Choroid plexus epithelial cell (primary cell): Measurements from ENCODE around the gene RBP3.

ENCODE experiments used
- DNase-seq: peaks from one replicate; pipeline ENCODE4 v3.0.0-alpha.2; 2010; ENCODE audit warnings: low read depth
- H3K4me3 ChIP-seq: 2 replicates; pipeline ENCODE4 v1.5.1; 2011; ENCODE audit warnings: low read depth, mild to moderate bottlenecking, control low read depth, low read length, moderate library complexity
- TF ChIP-seq, protein P1 (sequence below): conservative IDR thresholded peaks from 2 replicates; pipeline ENCODE4 v1.5.1; 2011; ENCODE audit warnings: low read depth, mild to moderate bottlenecking, control low read depth, inconsistent platforms, low read length, moderate library complexity

Gene RBP3

DNA sequence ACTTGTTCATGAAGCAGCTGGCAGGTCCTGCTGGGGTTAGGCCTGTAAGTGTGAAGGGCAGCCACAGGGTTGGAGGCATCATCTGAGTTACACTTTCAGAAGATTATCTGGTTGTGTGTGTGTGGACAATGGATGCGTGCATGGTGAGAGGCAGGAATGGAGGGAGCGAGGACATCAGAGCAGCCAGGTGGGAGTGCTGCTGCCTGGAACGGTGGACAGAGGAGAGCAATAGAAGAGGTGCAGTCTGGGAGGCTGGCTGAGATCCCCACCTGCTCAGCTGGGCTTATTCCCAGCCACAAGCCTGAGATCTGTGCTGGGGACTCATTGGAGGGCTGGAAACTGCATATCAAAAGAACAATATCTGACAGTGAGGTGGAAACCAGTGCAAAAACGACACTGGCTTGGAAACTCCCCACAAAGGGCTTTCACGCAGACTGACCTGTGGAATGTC lies 18.0 kb downstream of the RBP3 start:
- TF ChIP-seq, protein P1, sequence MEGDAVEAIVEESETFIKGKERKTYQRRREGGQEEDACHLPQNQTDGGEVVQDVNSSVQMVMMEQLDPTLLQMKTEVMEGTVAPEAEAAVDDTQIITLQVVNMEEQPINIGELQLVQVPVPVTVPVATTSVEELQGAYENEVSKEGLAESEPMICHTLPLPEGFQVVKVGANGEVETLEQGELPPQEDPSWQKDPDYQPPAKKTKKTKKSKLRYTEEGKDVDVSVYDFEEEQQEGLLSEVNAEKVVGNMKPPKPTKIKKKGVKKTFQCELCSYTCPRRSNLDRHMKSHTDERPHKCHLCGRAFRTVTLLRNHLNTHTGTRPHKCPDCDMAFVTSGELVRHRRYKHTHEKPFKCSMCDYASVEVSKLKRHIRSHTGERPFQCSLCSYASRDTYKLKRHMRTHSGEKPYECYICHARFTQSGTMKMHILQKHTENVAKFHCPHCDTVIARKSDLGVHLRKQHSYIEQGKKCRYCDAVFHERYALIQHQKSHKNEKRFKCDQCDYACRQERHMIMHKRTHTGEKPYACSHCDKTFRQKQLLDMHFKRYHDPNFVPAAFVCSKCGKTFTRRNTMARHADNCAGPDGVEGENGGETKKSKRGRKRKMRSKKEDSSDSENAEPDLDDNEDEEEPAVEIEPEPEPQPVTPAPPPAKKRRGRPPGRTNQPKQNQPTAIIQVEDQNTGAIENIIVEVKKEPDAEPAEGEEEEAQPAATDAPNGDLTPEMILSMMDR: no peak
- DNase-seq: no peak

DNA sequence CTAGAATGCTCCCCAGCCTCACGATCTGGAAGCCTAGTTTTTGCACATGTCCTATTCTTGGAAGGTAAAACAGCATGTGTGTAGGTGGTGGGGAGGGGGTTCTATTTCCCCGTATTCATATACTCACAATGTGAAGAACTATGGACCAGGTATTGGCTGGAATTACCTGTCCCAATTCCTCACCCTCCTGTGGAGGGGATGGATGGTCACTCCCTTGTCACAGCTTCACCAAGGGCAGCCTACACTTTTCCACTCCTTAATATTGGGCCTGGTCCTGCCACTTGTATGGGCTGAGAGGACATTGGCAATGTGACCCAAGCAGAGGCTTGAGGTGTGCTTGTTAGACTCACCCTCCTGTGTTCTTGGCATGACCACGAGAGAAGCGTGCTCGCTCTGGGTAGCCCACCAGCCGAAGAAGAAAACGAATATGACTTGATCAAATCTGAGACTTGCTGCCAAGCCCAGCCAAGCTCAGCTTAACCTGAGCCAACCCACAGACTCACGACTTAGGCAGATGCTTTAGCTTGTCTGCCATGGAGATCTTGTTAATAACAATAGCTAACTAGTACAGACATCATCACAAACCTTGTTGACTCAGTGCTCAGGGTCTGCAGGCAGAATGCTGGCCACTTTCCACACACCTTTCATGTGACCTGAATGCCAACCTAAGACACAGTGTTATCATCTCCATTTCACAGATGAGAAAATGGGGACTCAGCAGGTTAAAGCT lies 18.7 kb downstream of the RBP3 start:
- H3K4me3 ChIP-seq: no peak overlapping the region
- DNase-seq: no peak
- TF ChIP-seq, protein P1: no peak

More for the DNA sequence above, 18.0 kb downstream of the RBP3 start:
- H3K4me3 ChIP-seq: no peak overlapping the region

DNA sequence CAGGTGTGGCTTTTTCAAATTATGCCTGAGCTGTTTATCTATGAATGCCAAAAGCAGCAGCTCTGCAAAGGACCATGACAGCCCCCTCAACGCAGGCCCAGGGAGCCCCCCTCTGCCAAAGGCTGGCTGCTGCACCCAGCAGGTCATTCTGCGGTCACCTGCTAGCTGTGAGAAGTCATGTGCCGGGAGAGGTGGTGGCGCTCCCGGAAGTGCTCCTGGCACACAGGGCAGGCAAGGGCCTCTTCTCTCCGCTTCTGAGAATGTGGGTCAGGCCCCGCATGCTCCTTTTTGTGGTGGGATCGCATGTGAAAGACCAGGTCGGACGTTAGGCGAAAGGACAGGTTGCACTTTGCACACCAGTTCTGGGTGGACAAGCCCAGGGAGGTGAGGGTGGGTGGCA lies 19.5 kb downstream of the RBP3 start:
- no peak overlapping the region for H3K4me3 ChIP-seq
- DNase-seq: no peak
- TF ChIP-seq, protein P1: no peak

DNA sequence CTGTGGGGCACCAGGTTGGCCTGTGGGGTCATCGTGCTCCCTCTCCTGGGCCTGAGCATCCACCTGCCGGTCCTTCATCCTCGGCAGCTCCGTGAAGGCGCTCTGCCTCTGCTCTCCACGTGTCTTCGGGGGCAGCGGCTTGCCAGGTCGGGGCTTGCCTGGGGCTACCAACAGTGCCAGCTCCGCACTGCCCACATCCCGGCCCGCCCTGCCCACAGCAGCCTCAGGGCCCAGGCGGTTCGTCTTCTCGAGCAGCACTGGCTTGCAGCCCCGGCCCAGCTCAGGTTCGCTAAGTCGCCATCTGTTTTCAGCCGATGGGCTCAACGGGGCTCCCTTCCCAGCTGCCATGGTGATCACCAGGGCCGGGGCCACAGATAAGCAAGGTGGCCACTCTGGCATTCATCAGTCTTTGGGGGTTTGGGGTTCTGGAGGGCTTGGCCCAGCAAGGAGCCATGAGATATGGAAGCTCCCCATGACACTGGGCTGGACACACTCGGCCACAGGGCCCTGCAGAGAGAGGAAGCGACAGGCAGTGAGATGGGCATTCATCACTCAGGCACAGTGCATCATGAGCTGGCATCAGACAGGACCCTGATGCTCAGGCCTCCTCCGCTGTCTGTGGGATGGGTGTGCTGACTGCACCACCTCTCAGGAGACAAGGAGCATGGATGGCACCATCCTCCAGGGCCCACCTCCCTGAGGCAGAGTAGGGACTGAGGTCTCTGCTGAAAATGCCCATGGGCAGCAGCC lies 20.4 kb downstream of the RBP3 start:
- no peak overlapping the region for H3K4me3 ChIP-seq
- DNase-seq: no peak

DNA sequence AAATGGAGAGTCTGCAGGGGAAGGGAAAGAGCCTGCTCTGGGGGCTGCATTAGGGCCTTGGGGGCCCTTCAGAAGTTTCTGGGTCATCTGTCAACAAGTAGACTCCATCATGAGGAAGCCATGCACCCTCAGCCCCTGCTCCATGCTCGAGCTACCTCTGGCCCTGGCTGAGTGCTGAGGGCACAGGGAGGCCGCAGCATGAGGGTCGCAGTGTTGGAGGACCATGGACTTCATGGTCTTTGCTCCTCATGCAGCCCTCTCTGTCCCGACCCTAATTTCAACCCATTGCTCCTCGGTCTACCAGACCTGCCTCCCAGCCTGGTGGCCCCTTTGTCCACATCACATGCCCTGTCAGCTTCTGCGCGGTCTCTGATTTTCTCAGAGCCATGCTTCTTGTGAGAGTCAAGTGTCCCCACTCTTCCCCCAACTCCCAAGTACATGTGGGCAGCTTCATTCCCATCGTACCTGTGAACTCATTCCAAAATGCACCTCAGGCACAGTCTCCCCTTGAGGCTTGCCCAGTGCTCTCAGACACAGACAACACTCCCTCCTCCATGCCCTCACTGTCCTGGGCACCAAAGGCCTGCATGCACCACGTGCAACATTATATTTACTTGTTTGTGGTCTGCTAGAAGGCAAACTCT lies 21.2 kb downstream of the RBP3 start:
- DNase-seq: no peak
- TF ChIP-seq, protein P1: no peak
- H3K4me3 ChIP-seq: no peak overlapping the region

More for the DNA sequence above, 20.4 kb downstream of the RBP3 start:
- TF ChIP-seq, protein P1: no peak

DNA sequence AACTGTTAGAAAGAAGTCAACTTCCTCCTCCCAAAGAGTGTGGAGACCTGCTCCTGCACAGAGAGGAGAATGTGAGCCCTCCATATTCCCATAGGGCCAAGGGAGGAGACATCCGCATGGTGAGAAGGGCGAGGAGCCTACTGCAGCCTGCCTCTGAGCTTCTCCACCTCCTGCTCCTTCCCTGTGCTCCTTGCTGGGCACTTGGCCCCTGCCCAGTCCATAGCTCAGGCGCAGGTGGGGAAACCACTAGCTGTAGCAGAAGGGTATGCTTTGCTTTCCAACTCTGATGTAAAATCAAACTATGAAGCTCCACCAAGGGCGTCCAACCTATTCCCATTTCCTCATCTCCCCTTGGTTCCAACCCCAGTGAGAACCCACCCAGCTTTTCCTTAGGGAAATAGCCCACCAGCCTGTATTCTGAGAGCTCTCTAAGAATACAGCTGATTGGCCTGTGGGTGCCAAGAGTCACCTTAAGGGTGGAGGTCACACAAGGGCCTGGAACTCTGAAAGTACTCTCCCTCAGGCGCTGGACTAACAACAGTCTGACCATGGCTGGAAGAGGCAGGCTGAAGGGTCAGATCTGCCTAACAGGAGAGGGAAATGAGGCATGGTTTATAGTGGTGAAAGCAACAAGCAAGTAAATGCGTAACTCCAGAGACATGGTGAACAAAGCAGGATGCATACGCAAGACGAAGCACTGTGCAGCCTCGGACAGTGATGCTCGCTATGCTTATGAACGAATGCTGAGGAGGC lies 22.0 kb downstream of the RBP3 start:
- TF ChIP-seq, protein P1: no peak
- no peak for DNase-seq
- H3K4me3 ChIP-seq: no peak overlapping the region
